ENCODE data around the gene NUMA1. TPM values are rescaled to one million over a fixed set of nuclear protein-coding genes. Genes with fewer than 3 reads are reported as not detected.
A peak's percentile ranks its signal among the peaks of the same experiment; 100 is the strongest.

The NUMA1 gene
- total RNA-seq, 1 donor from 2014 or later = 101 TPM

GRCh38 chr11:71977743-71978418 lies 102.5 kb downstream of the NUMA1 start:
- DNase-seq (ENCODE audit: low read depth in 2 of 2) = peak; percentile 36 to 49

DNA sequence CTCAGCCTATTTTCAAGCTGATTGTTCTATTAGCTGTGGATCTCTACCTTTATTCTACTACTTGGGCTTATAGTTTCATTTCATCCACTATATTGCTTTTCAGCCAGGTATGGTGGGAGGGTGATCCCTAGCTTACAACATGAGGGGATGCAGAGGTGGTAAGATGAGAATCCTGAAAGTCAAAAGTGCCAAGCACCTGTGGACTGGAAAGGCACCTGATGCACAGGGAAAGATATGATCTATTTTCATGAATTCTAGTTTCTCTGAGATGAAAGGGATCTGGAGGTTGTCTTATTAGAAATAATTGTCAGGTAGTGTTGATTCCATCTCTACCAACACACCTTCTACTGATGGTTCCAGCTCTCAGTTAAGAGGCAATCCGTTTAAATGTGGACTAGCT lies 103.3 kb downstream of the NUMA1 start:
- DNase-seq (ENCODE audit: low read depth in 2 of 2) = no peak

DNA sequence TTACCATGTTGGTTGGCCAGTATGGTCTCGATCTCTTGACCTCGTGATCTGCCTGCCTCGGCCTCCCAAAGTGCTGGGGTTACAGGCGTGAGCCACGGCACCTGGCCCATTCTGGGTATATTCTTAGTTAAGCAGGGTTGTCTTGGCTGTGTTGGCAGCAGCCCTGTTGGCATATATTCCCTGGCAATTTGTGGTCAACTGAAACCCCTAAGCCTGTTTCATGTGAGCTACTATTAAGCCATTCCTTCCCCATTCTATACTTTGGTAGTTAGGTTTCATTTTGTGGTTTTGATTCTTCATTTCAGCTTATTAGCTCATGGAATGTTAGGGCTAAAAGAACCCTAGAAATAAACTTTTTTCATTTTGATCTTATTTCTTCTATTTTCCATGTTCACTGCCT lies 103.8 kb downstream of the NUMA1 start:
- DNase-seq (ENCODE audit: low read depth in 2 of 2) = no peak

DNA sequence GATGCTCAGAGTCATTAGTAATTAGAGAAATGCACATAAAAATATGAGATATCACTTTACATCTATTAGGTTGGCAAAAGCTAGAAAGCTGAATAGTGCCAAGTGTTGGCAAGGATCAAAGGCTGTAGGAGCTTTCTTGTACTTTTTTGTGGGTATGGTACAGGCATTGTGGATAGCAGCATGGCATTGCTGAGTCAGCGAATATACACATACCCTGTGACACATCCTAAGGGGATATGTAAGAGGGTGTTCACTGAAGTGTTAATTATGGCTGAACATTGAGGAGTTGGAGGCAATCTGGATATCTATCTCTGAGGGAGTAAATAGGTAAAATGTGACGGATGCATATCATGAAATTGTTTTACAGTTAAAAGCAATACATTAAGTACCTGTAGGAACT lies 108.7 kb downstream of the NUMA1 start:
- no peak for DNase-seq (ENCODE audit: low read depth in 2 of 2)

- DNase-seq (ENCODE audit: low read depth in 2 of 2) = no peak
Measured at GRCh38 chr11:71964641-71965040, 115.7 kb downstream of the NUMA1 start.

DNA sequence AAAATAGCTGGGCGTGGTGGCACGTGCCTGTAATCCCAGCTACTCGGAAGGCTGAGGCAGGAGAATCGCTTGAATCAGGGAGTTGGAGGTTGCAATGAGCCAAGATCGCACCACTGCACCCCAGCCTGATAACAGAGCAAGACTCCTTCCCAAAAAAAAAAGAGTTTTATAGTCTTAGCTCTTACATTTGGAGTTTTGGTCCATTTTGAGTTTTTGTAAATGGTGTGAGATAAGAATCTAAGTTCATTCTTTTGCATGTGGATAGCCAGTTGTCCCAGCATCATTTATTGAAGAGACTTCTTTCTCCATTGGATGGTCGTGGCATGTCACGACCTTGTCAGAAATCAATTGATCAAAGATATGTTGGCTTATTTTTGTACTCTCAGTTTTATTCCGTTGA lies 116.9 kb downstream of the NUMA1 start:
- no peak for DNase-seq (ENCODE audit: low read depth in 2 of 2)

DNA sequence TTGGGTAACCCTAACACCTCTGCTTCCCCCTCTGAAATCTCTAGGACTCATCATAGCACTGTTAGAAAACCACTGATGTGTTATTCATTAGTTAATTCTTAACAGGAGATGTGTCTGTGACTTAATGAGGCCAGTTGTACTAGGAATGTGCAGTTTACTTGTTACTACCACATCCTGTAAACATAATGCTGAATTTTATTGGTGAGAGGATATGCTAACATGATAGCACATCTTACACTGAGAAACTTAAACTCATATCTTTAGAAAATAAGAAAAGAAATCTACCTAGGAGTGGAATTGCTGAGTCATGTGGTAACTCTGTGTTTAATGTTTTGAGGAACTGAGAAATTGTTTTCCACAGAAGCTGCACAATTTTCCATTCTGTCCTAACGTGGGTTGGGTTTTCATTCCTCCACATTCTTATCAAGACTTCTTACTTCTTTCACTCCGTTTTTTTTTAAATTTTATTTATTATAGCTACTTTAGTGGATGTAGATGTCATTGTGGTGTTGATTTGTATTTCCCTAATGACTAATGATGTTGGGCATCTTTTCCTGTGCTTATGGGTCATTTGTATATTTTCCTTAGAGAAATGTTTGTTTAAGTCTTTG lies 117.8 kb downstream of the NUMA1 start:
- peak in 1 of 2 donors; percentile 45 for DNase-seq (ENCODE audit: low read depth in 2 of 2)

DNA sequence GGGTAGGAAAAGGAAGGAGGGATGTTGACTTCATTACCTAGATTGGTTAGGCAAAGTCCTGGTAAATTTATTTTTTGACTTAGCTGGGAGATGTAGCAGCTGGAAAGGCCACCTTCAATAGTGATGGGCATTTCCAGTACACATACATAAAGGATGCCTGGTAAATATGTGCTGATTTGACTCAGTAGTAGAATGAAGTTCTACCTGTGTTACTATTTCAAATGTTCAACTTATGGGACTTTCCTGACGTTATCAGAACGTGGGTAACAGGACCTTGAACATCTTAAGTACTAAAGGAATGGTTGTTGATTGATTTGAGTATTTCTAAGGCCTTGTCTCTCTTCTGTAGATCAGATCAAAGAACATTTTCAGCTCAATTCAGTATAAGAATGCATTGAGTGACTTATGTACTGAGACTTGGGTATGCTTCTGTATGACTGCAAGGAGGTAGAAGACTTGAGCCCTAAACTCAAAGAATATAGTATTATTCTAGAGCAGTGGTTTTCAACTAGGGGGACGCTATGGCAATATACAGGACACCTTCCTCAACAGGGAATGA lies 124.4 kb downstream of the NUMA1 start:
- no peak for DNase-seq (ENCODE audit: low read depth in 2 of 2)

Other genes starting within 250 kb of the NUMA1 start
- gene DEFB108B, start 247.3 kb downstream of the NUMA1 start, total RNA-seq = not detected in 2 replicates
- gene DEFB131B, start 202.1 kb downstream of the NUMA1 start, total RNA-seq = not detected in 2 replicates
- gene XNDC1N, start 151.9 kb downstream of the NUMA1 start, total RNA-seq = 6.0 and 6.2 TPM in 2 replicates
- gene RNF121, start 151.5 kb downstream of the NUMA1 start, total RNA-seq = 19.6 and 26.3 TPM in 2 replicates
- gene IL18BP, start 81.6 kb downstream of the NUMA1 start, total RNA-seq = 1.5 and 1.8 TPM in 2 replicates
- gene LRRC51, start 308 bp upstream of the NUMA1 start, total RNA-seq = 3.2 and 4.2 TPM in 2 replicates
- 91.1 and 118 TPM in 2 replicates for gene LAMTOR1, start 22.8 kb upstream of the NUMA1 start, total RNA-seq
- not detected in 2 replicates for gene TOMT, start 25.4 kb upstream of the NUMA1 start, total RNA-seq
- gene ANAPC15, start 32.2 kb upstream of the NUMA1 start, total RNA-seq = 16.8 and 24.6 TPM in 2 replicates
- not detected in 2 replicates for gene FOLR3, start 55.2 kb upstream of the NUMA1 start, total RNA-seq
- gene FOLR1, start 111.6 kb upstream of the NUMA1 start, total RNA-seq = not detected in 2 replicates
- not detected in 2 replicates for gene FOLR2, start 136.3 kb upstream of the NUMA1 start, total RNA-seq
- 31.3 and 41.0 TPM in 2 replicates for gene INPPL1, start 144.2 kb upstream of the NUMA1 start, total RNA-seq
- gene PHOX2A, start 163.6 kb upstream of the NUMA1 start, total RNA-seq = not detected in 2 replicates